Neural progenitor cell (in vitro differentiated cells): Measurements from ENCODE around the gene CORIN. TPM values are rescaled to one million over a fixed set of nuclear protein-coding genes. Genes with fewer than 3 reads are reported as not detected.

Experiments used
- DNase-seq: peaks from one replicate; pipeline ENCODE4 v3.0.0-alpha.2; 2016; ENCODE audit warnings: low spot score
- H2AFZ ChIP-seq: fragments of 200-600 bp; sonication (generic); replicated peaks from 2 replicates; pipeline ENCODE4 v1.6.1; 2016; ENCODE audit warnings: antibody characterized with exemption
- H3F3A ChIP-seq: fragments of 200-600 bp; sonication (generic); 2 replicates; pipeline ENCODE4 v1.6.1; 2016; ENCODE audit warnings: antibody characterized with exemption, low read depth
- H3K27ac ChIP-seq: fragments of 200-600 bp; sonication (generic); 2 replicates; pipeline ENCODE4 v1.5.1; 2016; ENCODE audit warnings: mild to moderate bottlenecking
- H3K27me3 ChIP-seq: fragments of 200-600 bp; sonication (generic); 2 replicates; pipeline ENCODE4 v1.6.1; 2016; ENCODE audit warnings: mild to moderate bottlenecking, moderate library complexity
- H3K36me3 ChIP-seq: fragments of 200-600 bp; sonication (generic); 2 replicates; pipeline ENCODE4 v1.5.1; 2016
- H3K4me1 ChIP-seq: fragments of 200-600 bp; sonication (generic); 2 replicates; pipeline ENCODE4 v1.6.1; 2016; ENCODE audit warnings: mixed run types
- H3K4me2 ChIP-seq: fragments of 200-600 bp; sonication (generic); 2 replicates; pipeline ENCODE4 v1.6.1; 2016
- H3K4me3 ChIP-seq: fragments of 200-600 bp; sonication (generic); 2 replicates; pipeline ENCODE4 v1.5.1; 2016
- H3K79me2 ChIP-seq: fragments of 200-600 bp; sonication (generic); 2 replicates; pipeline ENCODE4 v1.6.1; 2016; ENCODE audit warnings: low read depth
- H3K9ac ChIP-seq: fragments of 200-600 bp; sonication (generic); 2 replicates; pipeline ENCODE4 v1.6.1; 2016
- H3K9me3 ChIP-seq: fragments of 200-600 bp; sonication (generic); 2 replicates; pipeline ENCODE4 v1.5.1; 2016; ENCODE audit warnings: low read depth
- H4K20me1 ChIP-seq: fragments of 200-600 bp; sonication (generic); 2 replicates; pipeline ENCODE4 v1.6.1; 2016; ENCODE audit warnings: low read depth
- H3K27ac Mint-ChIP-seq: 3 replicates; pipeline ENCODE4 v1.8.0; 2021; ENCODE audit warnings: mixed read lengths
- H3K27me3 Mint-ChIP-seq: 2 replicates; pipeline ENCODE4 v1.8.0; 2022; ENCODE audit warnings: low read depth, mild to moderate bottlenecking, inconsistent platforms, moderate library complexity, mixed read lengths; ENCODE audit not compliant: insufficient read depth
- H3K36me3 Mint-ChIP-seq: 3 replicates; pipeline ENCODE4 v1.8.0; 2021; ENCODE audit warnings: mixed read lengths
- H3K4me1 Mint-ChIP-seq: 3 replicates; pipeline ENCODE4 v1.8.0; 2021; ENCODE audit warnings: mixed read lengths
- H3K4me3 Mint-ChIP-seq: 3 replicates; pipeline ENCODE4 v1.8.0; 2021; ENCODE audit warnings: mild to moderate bottlenecking, moderate library complexity, mixed read lengths
- H3K9me3 Mint-ChIP-seq: 3 replicates; pipeline ENCODE4 v1.8.0; 2020; ENCODE audit warnings: mixed read lengths
- CTCF ChIP-seq: fragments of 200-600 bp; sonication (generic); IDR thresholded peaks from 2 replicates; pipeline ENCODE4 v1.5.1; 2017; ENCODE audit warnings: antibody characterized with exemption, mild to moderate bottlenecking
- EZH2 ChIP-seq: fragments of 200-600 bp; sonication (generic); IDR thresholded peaks from 2 replicates; pipeline ENCODE4 v1.6.1; 2017; ENCODE audit warnings: antibody characterized with exemption, mild to moderate bottlenecking, moderate library complexity
- EZH2phosphoT487 ChIP-seq: fragments of 200-600 bp; sonication (generic); IDR thresholded peaks from 2 replicates; pipeline ENCODE4 v1.6.1; 2017; ENCODE audit warnings: antibody characterized with exemption
- total RNA-seq: library from RNA; depleted of rRNA; stranded (reverse); fragments of >200 nt; gene quantifications from 2 replicates; pipeline ENCODE4 v1.2.3, GENCODE V29; 2015; ENCODE audit warnings: low replicate concordance

Gene CORIN
- total RNA-seq, 1 donor from 2014 or later, result not detected

- no peak for TF ChIP-seq CTCF
- Histone ChIP-seq H3K27me3 (no peaks in the 10 kb centered on the region), H3K9ac (no peak overlapping the region), H3K36me3 (no peaks in the 10 kb centered on the region), H3K4me1 (no peaks in the 10 kb centered on the region), H3F3A (no peaks in the 10 kb centered on the region), H3K4me2 (no peak overlapping the region), H2AFZ (no peak overlapping the region), H3K27ac (no peak overlapping the region), H3K79me2 (no peaks in the 10 kb centered on the region), H4K20me1 (no peaks in the 10 kb centered on the region), H3K9me3 (no peaks in the 10 kb centered on the region), H3K4me3 (no peak overlapping the region)
- Mint-ChIP-seq H3K27me3 (peaks cover 2% of the 10 kb centered on the region), H3K9me3 (peaks cover 12% of the 10 kb centered on the region), H3K27ac (no peak overlapping the region), H3K36me3 (no peaks in the 10 kb centered on the region), H3K4me1 (no peaks in the 10 kb centered on the region), H3K4me3 (no peak overlapping the region)
- no peak for DNase-seq
Measured at GRCh38 chr4:47801481-47802002, 36.3 kb downstream of the CORIN start.

- no peaks in the 10 kb centered on the region for H3K27me3 ChIP-seq
- Mint-ChIP-seq H3K36me3 (no peaks in the 10 kb centered on the region), H3K4me1 (no peaks in the 10 kb centered on the region), H3K27ac (no peak overlapping the region), H3K27me3 (peaks cover 2% of the 10 kb centered on the region), H3K4me3 (no peak overlapping the region), H3K9me3 (peaks cover 3% of the 10 kb centered on the region)
- TF ChIP-seq EZH2, result no peak
- no peak for TF ChIP-seq CTCF
- TF ChIP-seq EZH2phosphoT487, result no peak
- H3K36me3 ChIP-seq, result no peaks in the 10 kb centered on the region
- no peak overlapping the region for H2AFZ ChIP-seq
- H4K20me1 ChIP-seq, result no peaks in the 10 kb centered on the region
- no peak overlapping the region for H3K9ac ChIP-seq
- H3K79me2 ChIP-seq, result no peaks in the 10 kb centered on the region
- no peak overlapping the region for H3K4me2 ChIP-seq
- no peaks in the 10 kb centered on the region for H3K9me3 ChIP-seq
- no peak for DNase-seq
- no peak overlapping the region for H3K27ac ChIP-seq
- H3K4me3 ChIP-seq, result no peak overlapping the region
- no peaks in the 10 kb centered on the region for H3F3A ChIP-seq
- no peaks in the 10 kb centered on the region for H3K4me1 ChIP-seq
Measured at GRCh38 chr4:47798165-47798564, 39.7 kb downstream of the CORIN start.

- Histone ChIP-seq H3K4me1 (no peaks in the 10 kb centered on the region), H3K79me2 (no peaks in the 10 kb centered on the region), H3K9ac (no peak overlapping the region), H3K4me3 (no peak overlapping the region), H3K36me3 (no peaks in the 10 kb centered on the region), H3K9me3 (no peaks in the 10 kb centered on the region), H2AFZ (no peak overlapping the region), H3K4me2 (no peak overlapping the region), H3K27me3 (no peaks in the 10 kb centered on the region), H3K27ac (no peak overlapping the region), H3F3A (no peaks in the 10 kb centered on the region), H4K20me1 (no peaks in the 10 kb centered on the region)
- no peak overlapping the region for H3K27ac Mint-ChIP-seq
- H3K27me3 Mint-ChIP-seq, result peaks cover 2% of the 10 kb centered on the region
- H3K36me3 Mint-ChIP-seq, result no peaks in the 10 kb centered on the region
- no peaks in the 10 kb centered on the region for H3K9me3 Mint-ChIP-seq
- TF ChIP-seq EZH2phosphoT487 (no peak), EZH2 (no peak), CTCF (no peak)
- no peak overlapping the region for H3K4me3 Mint-ChIP-seq
- no peak for DNase-seq
- H3K4me1 Mint-ChIP-seq, result no peaks in the 10 kb centered on the region
Measured at GRCh38 chr4:47791965-47792364, 45.9 kb downstream of the CORIN start.
